SU-DHL-6 (cell line): ENCODE data around the gene PHACTR3.

Source experiments
- H2AFZ ChIP-seq: fragments of 200-600 bp; sonication (generic); 2 replicates; pipeline ENCODE4 v1.6.1; 2014; ENCODE audit warnings: low read depth, mild to moderate bottlenecking, moderate library complexity, mixed read lengths, antibody characterized with exemption, low read length; ENCODE audit not compliant: severe bottlenecking
- H3F3A ChIP-seq: fragments of 200-600 bp; shearing (Covaris generic); 2 replicates; pipeline ENCODE4 v1.6.0; 2016; ENCODE audit warnings: antibody characterized with exemption, mild to moderate bottlenecking; ENCODE audit not compliant: insufficient read depth
- H3K27ac ChIP-seq: fragments of 200-600 bp; sonication (generic); 2 replicates; pipeline ENCODE4 v1.5.1; 2016; ENCODE audit warnings: low read depth, mild to moderate bottlenecking, low read length, moderate library complexity, mixed read lengths
- H3K27me3 ChIP-seq: fragments of 200-600 bp; sonication (generic), shearing (Covaris generic); 2 replicates; pipeline ENCODE4 v1.6.0; 2014; ENCODE audit warnings: mild to moderate bottlenecking, low read length
- H3K36me3 ChIP-seq: fragments of 200-600 bp; sonication (generic); 2 replicates; pipeline ENCODE4 v1.6.1; 2014; ENCODE audit warnings: mild to moderate bottlenecking, low read length, mixed read lengths
- H3K4me2 ChIP-seq: fragments of 300-600, 200-600 bp; shearing (Covaris generic), sonication (generic); 2 replicates; pipeline ENCODE4 v1.6.0; 2014; ENCODE audit warnings: low read length, low read depth, mild to moderate bottlenecking; ENCODE audit not compliant: poor library complexity, severe bottlenecking
- H3K4me3 ChIP-seq: fragments of 200-600 bp; sonication (generic); 2 replicates; pipeline ENCODE4 v1.5.1; 2014; ENCODE audit warnings: antibody characterized with exemption, low read length, mild to moderate bottlenecking, mixed read lengths; ENCODE audit not compliant: insufficient read depth, poor library complexity, severe bottlenecking
- H3K79me2 ChIP-seq: fragments of 200-600 bp; sonication (generic); 2 replicates; pipeline ENCODE4 v1.6.1; 2014; ENCODE audit warnings: mild to moderate bottlenecking, low read length, moderate library complexity; ENCODE audit not compliant: insufficient read depth
- H3K9ac ChIP-seq: fragments of 200-600 bp; sonication (generic); 2 replicates; pipeline ENCODE4 v1.7.0; 2014; ENCODE audit warnings: mild to moderate bottlenecking, low read length
- H3K9me2 ChIP-seq: fragments of 200-600 bp; sonication (generic); replicated peaks from 2 replicates; pipeline ENCODE4 v1.6.1; 2014; ENCODE audit warnings: low read length; ENCODE audit not compliant: insufficient read depth
- H3K9me3 ChIP-seq: fragments of 200-600 bp; sonication (generic); 2 replicates; pipeline ENCODE4 v1.6.1; 2014; ENCODE audit warnings: low read length, mixed read lengths; ENCODE audit not compliant: insufficient read depth
- H4K20me1 ChIP-seq: fragments of 200-600 bp; sonication (generic); 2 replicates; pipeline ENCODE4 v1.6.1; 2014; ENCODE audit warnings: low read depth, mild to moderate bottlenecking, antibody characterized with exemption, low read length, moderate library complexity, mixed read lengths
- CTCF ChIP-seq: fragments of 200-600 bp; sonication (generic); IDR thresholded peaks from one replicate; pipeline ENCODE4 v1.5.1; 2017; ENCODE audit warnings: antibody characterized with exemption, mild to moderate bottlenecking, low read length, moderate library complexity; ENCODE audit not compliant: insufficient read depth, poor library complexity, severe bottlenecking
- EZH2phosphoT487 ChIP-seq: fragments of 200-600 bp; sonication (generic), shearing (Covaris generic); conservative IDR thresholded peaks from 2 replicates; pipeline ENCODE4 v1.6.1; 2018; ENCODE audit warnings: mild to moderate bottlenecking, antibody characterized with exemption, low read length, moderate library complexity, mixed read lengths

PHACTR3 gene

GRCh38 chr20:59584278-59584925, 19.9 kb upstream of the PHACTR3 start:
- no peaks in the 10 kb centered on the region for H3K27me3 ChIP-seq

DNA sequence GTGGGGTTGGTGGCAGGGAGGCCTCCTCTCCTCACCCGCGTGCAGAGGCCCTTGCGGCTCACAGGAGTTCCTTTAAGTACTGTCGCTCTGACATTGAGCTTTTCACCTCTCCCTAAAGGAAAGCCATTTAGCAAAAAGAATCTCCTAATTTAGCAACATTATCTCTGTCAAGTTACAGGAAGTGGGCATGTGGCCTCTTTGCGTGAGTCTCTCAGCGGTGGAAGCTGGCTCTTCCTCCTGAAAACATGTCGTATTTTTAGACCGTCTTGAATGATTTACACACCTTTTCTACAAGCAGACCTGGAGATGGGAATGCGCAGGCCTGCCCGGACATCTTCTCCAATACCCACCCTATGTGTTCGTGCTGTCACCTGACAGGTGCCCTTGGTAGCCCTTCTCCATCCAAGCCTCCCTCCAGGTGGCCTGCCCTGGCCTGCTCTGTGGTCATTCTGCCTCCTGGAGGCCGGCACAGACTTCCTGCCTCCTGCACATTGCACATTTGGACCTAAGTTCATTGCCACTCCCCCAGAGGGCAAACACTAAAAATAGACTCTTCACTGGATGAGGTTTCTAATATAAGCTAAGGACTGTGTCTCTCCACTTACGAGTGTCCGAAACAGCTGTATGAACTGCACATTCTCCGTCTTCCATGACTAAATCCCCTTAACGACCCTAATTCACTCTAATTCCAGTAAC, 18.5 kb upstream of the PHACTR3 start:
- Histone ChIP-seq H3K9me2 (no peaks in the 10 kb centered on the region), H3K79me2 (no peaks in the 10 kb centered on the region), H3F3A (no peaks in the 10 kb centered on the region), H3K27ac (no peak overlapping the region), H3K4me3 (no peak overlapping the region), H4K20me1 (no peaks in the 10 kb centered on the region), H3K27me3 (no peaks in the 10 kb centered on the region), H3K9me3 (no peaks in the 10 kb centered on the region), H3K9ac (no peak overlapping the region), H3K4me2 (no peak overlapping the region), H2AFZ (no peak overlapping the region), H3K36me3 (no peaks in the 10 kb centered on the region)
- no peak for TF ChIP-seq EZH2phosphoT487
- TF ChIP-seq CTCF = no peak

More at GRCh38 chr20:59584278-59584925, 19.9 kb upstream of the PHACTR3 start:
- Histone ChIP-seq H3K79me2 (no peaks in the 10 kb centered on the region), H4K20me1 (no peaks in the 10 kb centered on the region), H2AFZ (no peak overlapping the region), H3K27ac (no peak overlapping the region), H3K4me3 (no peak overlapping the region), H3K36me3 (no peaks in the 10 kb centered on the region), H3K9me3 (no peaks in the 10 kb centered on the region), H3K4me2 (no peak overlapping the region), H3F3A (no peaks in the 10 kb centered on the region), H3K9me2 (no peaks in the 10 kb centered on the region), H3K9ac (no peak overlapping the region)
- TF ChIP-seq CTCF = no peak
- no peak for TF ChIP-seq EZH2phosphoT487

DNA sequence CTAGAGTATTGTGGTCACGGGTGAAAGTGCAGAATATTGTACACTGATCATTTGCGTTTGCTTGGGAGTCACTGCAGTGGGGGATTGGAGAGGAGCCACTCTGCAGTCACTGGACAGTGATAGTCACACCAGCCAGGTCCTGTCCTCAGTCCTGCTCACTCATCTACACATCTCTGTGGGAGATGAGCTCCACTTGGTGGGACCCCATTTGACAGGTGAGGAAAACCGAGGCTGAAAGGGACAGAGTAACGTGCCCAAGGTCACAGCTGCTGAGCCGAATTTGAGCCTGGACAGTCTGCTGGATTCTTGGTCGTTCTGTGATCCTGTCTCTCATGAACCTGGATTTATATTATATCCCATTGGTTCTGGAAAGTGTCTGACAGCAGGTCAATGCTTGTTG, 17.7 kb upstream of the PHACTR3 start:
- H3K4me3 ChIP-seq = no peak overlapping the region
- no peaks in the 10 kb centered on the region for H3K27me3 ChIP-seq
- H2AFZ ChIP-seq = no peak overlapping the region
- no peaks in the 10 kb centered on the region for H3F3A ChIP-seq
- H3K27ac ChIP-seq = no peak overlapping the region
- TF ChIP-seq CTCF = no peak
- no peak for TF ChIP-seq EZH2phosphoT487
- no peak overlapping the region for H3K4me2 ChIP-seq
- no peak overlapping the region for H3K9ac ChIP-seq
- H3K9me3 ChIP-seq = no peaks in the 10 kb centered on the region
- H3K79me2 ChIP-seq = no peaks in the 10 kb centered on the region
- no peaks in the 10 kb centered on the region for H3K36me3 ChIP-seq
- H3K9me2 ChIP-seq = no peaks in the 10 kb centered on the region
- no peaks in the 10 kb centered on the region for H4K20me1 ChIP-seq
